ENCODE data around the gene AGAP1.

- TF ChIP-seq POLR2A (IDR thresholded peaks at IDR 0.05) (no peak), CTCF (IDR thresholded peaks at IDR 0.05) (no peak)
Observed at GRCh38 chr2:235623111-235623510, 129.3 kb downstream of the AGAP1 start.

All from heart left ventricle (tissue), 13 donors.